ENCODE data around the gene ATP5IF1.

The ATP5IF1 gene

DNA sequence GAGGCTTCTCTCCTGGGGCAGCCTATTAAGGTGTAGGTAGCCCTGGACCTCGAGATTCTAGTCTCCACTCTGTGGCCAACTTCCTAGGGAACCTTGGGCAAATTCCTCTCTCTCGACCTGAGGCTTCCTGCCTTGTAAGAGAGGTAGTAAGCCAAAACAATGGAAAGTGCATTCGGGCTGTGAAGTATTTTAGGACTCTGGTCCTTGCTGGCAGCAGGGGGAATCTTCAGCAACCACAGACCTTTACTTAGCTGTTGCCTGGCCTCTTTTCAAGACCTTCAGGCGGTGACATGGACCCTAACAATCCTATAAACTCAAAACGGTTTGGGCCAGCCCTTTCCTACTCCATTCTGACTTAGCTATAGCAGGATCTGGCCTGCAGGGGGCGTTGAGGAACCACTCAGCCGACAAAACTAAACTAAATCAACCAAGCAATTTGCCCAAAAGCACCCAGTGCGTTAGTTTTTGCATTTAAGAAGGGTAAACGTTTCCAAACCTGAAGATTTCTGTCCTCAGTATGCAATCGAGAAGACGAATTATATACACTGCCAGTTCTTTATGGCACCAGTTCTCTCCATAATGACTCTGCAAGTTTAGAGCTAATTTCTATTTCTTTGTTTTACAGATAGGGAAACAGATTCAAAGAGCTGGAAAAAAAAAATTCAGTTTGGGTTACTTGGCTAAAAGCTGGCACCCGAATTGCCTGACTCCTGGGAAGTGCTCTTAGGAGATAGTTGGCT is 12.5 kb downstream of the ATP5IF1 start:
- peak overlapping the region; percentile 84 for H3K27ac ChIP-seq (ENCODE audit: low read depth, low read length)
- H3K36me3 ChIP-seq (ENCODE audit: control insufficient read depth in 5 of 5, insufficient read depth in 5 of 5, low read length in 5 of 5): no peaks in the 10 kb centered on the region
- H3K9me3 ChIP-seq (ENCODE audit: control insufficient read depth in 5 of 5, low read length in 5 of 5): no peaks in the 10 kb centered on the region
- peaks cover 7 to 47% (median 40%) of the 10 kb centered on the region in 5 donors for H3K4me1 ChIP-seq (ENCODE audit: control insufficient read depth in 5 of 5, insufficient read depth in 5 of 5, low read length in 5 of 5)
- no peaks in the 10 kb centered on the region for H3K27me3 ChIP-seq (ENCODE audit: control insufficient read depth in 5 of 5, insufficient read depth in 4 of 5, low read length in 5 of 5)
- H3K9ac ChIP-seq (ENCODE audit: low read length in 5 of 5): peak overlapping the region; percentile 21 to 53 (median 42)
- H3K4me3 ChIP-seq (ENCODE audit: low read depth in 1 of 5, low read length in 5 of 5): peak overlapping the region in 2 of 5 donors; percentile 23 to 44

DNA sequence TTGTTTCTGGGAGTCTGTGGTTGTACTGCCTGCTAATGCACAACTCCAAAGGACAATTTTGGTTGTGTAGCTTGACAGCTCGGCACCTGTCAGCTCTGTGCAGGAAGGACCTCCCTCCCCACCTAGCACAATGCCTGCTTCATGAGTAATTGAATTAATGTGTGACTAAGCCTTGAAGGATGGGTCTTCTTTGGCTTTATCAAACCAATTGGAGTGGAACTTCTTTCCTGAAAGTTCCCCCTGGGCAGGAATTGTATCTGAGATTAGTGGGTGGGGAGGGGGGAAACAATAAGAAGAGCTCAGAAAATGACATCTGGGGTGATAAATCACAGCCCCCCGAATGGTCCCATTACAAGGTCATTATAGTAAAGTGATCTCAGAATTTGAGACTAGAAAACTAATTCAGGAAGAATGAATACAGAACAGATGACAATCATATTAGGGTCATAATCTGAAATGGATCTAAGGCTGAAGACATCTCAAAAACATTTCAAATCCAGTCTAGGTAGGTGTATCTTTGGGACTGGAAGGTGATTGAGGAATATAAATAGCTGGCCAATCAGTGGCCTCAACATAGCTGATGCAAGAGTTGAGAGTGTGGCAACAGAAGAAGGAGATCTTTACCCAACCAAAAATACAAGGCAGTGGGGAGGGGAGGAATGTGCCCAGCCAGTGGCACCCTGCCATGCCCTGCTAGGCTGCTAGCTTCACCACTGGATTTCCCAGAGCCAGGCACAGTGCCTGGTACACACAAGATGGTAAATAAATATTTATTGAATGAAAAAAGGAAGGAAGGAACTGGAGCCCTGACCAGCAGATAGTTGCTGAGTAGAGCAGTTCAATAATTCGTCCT is 13.3 kb downstream of the ATP5IF1 start:
- peak overlapping the region in 4 of 5 donors; percentile 9 to 53 (median 32) for H3K9ac ChIP-seq (ENCODE audit: low read length in 5 of 5)
- no peaks in the 10 kb centered on the region for H3K27me3 ChIP-seq (ENCODE audit: control insufficient read depth in 5 of 5, insufficient read depth in 4 of 5, low read length in 5 of 5)
- no peaks in the 10 kb centered on the region for H3K9me3 ChIP-seq (ENCODE audit: control insufficient read depth in 5 of 5, low read length in 5 of 5)
- H3K4me1 ChIP-seq (ENCODE audit: control insufficient read depth in 5 of 5, insufficient read depth in 5 of 5, low read length in 5 of 5): peaks cover 7 to 47% (median 40%) of the 10 kb centered on the region in 5 donors
- H3K36me3 ChIP-seq (ENCODE audit: control insufficient read depth in 5 of 5, insufficient read depth in 5 of 5, low read length in 5 of 5): no peaks in the 10 kb centered on the region
- peak overlapping the region; percentile 84 for H3K27ac ChIP-seq (ENCODE audit: low read depth, low read length)
- H3K4me3 ChIP-seq (ENCODE audit: low read depth in 1 of 5, low read length in 5 of 5): peak overlapping the region in 1 of 5 donors; percentile 44

DNA sequence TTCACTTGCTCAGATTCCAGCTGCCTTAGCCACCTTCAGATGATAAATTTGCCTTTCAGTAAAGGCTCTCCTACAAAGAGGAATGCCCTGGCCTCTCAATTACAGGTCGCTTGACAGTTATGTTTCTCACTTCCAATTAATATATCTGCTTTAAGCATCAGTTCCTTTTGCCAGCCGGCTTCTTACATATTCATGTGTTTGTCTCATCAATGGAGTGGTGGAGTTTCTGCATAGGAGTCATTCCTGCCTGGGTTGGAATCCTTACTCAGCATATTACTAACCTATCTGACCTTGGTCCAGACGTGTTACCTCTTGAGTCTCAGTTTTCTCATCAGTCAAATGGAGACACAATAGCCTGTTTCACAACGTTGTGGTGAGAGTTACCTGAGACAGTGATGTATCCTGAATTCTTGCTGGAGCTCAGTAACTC is 14.0 kb downstream of the ATP5IF1 start:
- peak overlapping the region; percentile 84 for H3K27ac ChIP-seq (ENCODE audit: low read depth, low read length)
- peaks cover 7 to 47% (median 40%) of the 10 kb centered on the region in 5 donors for H3K4me1 ChIP-seq (ENCODE audit: control insufficient read depth in 5 of 5, insufficient read depth in 5 of 5, low read length in 5 of 5)
- no peaks in the 10 kb centered on the region for H3K36me3 ChIP-seq (ENCODE audit: control insufficient read depth in 5 of 5, insufficient read depth in 5 of 5, low read length in 5 of 5)
- H3K27me3 ChIP-seq (ENCODE audit: control insufficient read depth in 5 of 5, insufficient read depth in 4 of 5, low read length in 5 of 5): no peaks in the 10 kb centered on the region
- peak overlapping the region in 1 of 5 donors; percentile 9 for H3K9ac ChIP-seq (ENCODE audit: low read length in 5 of 5)
- no peaks in the 10 kb centered on the region for H3K9me3 ChIP-seq (ENCODE audit: control insufficient read depth in 5 of 5, low read length in 5 of 5)
- no peak overlapping the region for H3K4me3 ChIP-seq (ENCODE audit: low read depth in 1 of 5, low read length in 5 of 5)

DNA sequence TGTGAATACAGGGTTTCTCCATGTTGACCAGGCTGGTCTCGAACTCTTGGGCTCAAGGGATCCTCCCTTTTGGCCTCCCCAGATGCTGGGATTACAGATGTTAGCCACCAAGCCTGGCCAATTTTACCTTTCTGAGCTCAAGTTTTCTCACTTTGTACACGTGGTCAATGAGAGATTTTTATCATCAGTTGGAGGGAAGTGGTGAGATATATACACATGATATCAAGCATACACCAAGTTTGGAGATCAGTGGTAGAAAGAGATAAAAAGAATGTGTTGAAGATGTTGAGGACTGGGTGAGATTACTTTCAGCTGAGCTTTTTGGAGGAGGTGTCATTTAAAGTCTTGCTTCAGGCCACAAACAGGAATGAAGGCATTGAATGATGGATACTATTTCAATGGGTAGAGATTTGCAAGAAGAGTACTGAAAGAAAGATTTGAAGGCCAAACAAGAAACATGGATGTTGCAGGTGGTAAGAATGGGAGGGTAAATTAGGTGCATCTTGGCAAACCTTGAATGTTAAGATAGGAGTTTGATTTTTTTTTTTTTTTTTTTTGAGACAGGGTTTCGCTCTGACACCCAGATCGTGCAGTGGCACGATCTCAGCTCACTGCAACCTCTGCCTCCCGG is 20.4 kb downstream of the ATP5IF1 start:
- no peak overlapping the region for H3K27ac ChIP-seq (ENCODE audit: low read depth, low read length)
- no peak overlapping the region for H3K4me3 ChIP-seq (ENCODE audit: low read depth in 1 of 5, low read length in 5 of 5)
- peaks cover 3 to 23% (median 18%) of the 10 kb centered on the region in 5 donors for H3K4me1 ChIP-seq (ENCODE audit: control insufficient read depth in 5 of 5, insufficient read depth in 5 of 5, low read length in 5 of 5)
- H3K27me3 ChIP-seq (ENCODE audit: control insufficient read depth in 5 of 5, insufficient read depth in 4 of 5, low read length in 5 of 5): no peaks in the 10 kb centered on the region
- H3K36me3 ChIP-seq (ENCODE audit: control insufficient read depth in 5 of 5, insufficient read depth in 5 of 5, low read length in 5 of 5): no peaks in the 10 kb centered on the region
- no peaks in the 10 kb centered on the region for H3K9me3 ChIP-seq (ENCODE audit: control insufficient read depth in 5 of 5, low read length in 5 of 5)
- H3K9ac ChIP-seq (ENCODE audit: low read length in 5 of 5): no peak overlapping the region

DNA sequence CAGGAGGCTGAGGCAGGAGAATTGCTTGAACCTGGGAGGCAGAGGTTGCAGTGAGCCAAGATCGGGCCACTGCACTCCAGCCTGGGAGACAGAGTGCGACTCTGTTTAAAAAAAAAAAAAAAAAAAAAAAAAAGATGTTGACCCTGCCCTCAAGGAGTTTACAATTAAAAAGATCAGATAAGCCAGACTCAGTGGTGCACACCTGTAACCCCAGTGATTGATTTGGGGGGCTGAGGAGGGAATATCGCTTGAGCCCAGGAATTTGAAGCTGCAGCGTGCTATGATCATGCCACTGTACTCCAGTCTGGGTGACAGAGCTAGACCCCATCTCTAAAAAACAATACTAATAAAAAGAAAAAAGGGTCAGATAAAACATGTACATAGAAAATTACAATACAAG is 21.8 kb downstream of the ATP5IF1 start:
- no peaks in the 10 kb centered on the region for H3K9me3 ChIP-seq (ENCODE audit: control insufficient read depth in 5 of 5, low read length in 5 of 5)
- H3K27me3 ChIP-seq (ENCODE audit: control insufficient read depth in 5 of 5, insufficient read depth in 4 of 5, low read length in 5 of 5): no peaks in the 10 kb centered on the region
- H3K4me3 ChIP-seq (ENCODE audit: low read depth in 1 of 5, low read length in 5 of 5): no peak overlapping the region
- H3K36me3 ChIP-seq (ENCODE audit: control insufficient read depth in 5 of 5, insufficient read depth in 5 of 5, low read length in 5 of 5): no peaks in the 10 kb centered on the region
- H3K9ac ChIP-seq (ENCODE audit: low read length in 5 of 5): no peak overlapping the region
- H3K4me1 ChIP-seq (ENCODE audit: control insufficient read depth in 5 of 5, insufficient read depth in 5 of 5, low read length in 5 of 5): peaks cover 3 to 28% (median 28%) of the 10 kb centered on the region in 5 donors
- no peak overlapping the region for H3K27ac ChIP-seq (ENCODE audit: low read depth, low read length)

DNA sequence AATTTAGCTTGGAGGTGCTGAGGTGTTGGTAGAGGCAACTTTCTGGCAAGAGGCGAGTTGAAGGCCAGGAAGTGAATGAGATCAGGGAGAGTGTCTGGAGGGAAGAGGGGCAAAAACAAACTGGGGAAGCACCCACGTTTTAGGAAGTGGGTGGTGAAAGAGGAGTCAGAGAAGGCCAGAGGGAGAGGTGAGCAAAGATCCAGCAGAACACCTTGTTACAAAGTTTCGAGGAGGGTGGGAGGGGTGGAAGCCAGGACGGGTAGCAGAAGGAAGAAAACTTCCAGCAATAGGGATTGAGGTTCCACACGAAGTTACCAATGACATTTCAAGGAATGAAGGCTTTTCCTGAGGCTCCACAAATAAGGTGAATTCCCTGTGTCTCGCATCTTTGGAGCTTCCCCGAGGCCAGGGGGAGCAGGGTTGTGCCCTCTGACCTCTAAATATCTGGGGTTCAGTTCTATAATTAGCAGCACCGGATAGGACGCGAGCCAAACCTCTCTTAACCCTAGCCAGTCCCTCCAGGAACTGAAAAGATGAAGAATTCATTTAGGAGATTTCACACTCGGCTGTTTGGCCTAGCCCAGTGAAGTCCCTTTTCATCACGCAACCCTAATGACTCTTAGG is 22.8 kb downstream of the ATP5IF1 start:
- no peaks in the 10 kb centered on the region for H3K9me3 ChIP-seq (ENCODE audit: control insufficient read depth in 5 of 5, low read length in 5 of 5)
- peak overlapping the region in 4 of 5 donors; percentile 29 to 76 (median 50) for H3K9ac ChIP-seq (ENCODE audit: low read length in 5 of 5)
- peak overlapping the region; percentile 57 for H3K27ac ChIP-seq (ENCODE audit: low read depth, low read length)
- no peaks in the 10 kb centered on the region for H3K36me3 ChIP-seq (ENCODE audit: control insufficient read depth in 5 of 5, insufficient read depth in 5 of 5, low read length in 5 of 5)
- no peaks in the 10 kb centered on the region for H3K27me3 ChIP-seq (ENCODE audit: control insufficient read depth in 5 of 5, insufficient read depth in 4 of 5, low read length in 5 of 5)
- peaks cover 6 to 38% (median 36%) of the 10 kb centered on the region in 5 donors for H3K4me1 ChIP-seq (ENCODE audit: control insufficient read depth in 5 of 5, insufficient read depth in 5 of 5, low read length in 5 of 5)
- H3K4me3 ChIP-seq (ENCODE audit: low read depth in 1 of 5, low read length in 5 of 5): peak overlapping the region; percentile 2 to 96 (median 53)

DNA sequence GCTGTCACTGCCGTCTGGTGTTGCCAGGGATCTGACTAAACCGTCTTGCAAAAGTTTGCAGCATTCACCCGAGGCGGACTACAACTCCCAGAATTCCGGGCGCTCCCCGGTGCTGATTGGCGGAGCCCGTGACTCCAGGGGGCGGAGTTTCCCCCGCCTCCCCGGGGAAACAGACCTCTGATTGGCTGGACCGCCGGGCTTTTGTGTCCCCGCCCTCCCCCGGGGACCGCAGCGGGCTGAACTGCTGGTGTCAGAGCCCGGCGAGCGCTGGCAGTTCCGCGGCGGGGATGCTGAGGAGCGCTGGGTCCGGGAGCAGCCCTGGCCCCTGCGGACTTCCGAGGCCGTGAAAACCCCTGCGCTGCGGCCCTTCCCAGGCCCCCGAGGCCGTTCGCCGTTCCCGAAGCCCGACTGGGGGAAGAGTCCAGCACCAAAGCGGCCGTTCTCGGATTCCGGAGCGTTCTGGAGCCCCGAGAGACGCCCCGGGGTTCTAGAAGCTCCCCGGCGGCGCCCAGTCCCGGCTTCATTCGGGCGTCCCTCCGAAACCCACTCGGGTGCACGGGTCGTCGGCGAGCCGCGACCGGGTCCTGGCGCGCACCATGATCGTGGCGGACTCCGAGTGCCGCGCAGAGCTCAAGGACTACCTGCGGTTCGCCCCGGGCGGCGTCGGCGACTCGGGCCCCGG is 23.5 kb downstream of the ATP5IF1 start, which contains the start of gene SESN2:
TSS of gene SESN2 (plus strand) at position 267 of the 682 bp plus-strand sequence. CDS start at position 597, 330 bp downstream.
- no peaks in the 10 kb centered on the region for H3K36me3 ChIP-seq (ENCODE audit: control insufficient read depth in 5 of 5, insufficient read depth in 5 of 5, low read length in 5 of 5)
- H3K9ac ChIP-seq (ENCODE audit: low read length in 5 of 5): peak within 1 kb of the TSS in 4 of 5 donors; percentile 86 to 93 (median 88)
- H3K4me1 ChIP-seq (ENCODE audit: control insufficient read depth in 5 of 5, insufficient read depth in 5 of 5, low read length in 5 of 5): peaks cover 6 to 44% (median 36%) of the 10 kb centered on the region in 5 donors
- H3K9me3 ChIP-seq (ENCODE audit: control insufficient read depth in 5 of 5, low read length in 5 of 5): no peaks in the 10 kb centered on the region
- peak within 1 kb of the TSS; percentile 83 for H3K27ac ChIP-seq (ENCODE audit: low read depth, low read length)
- no peaks in the 10 kb centered on the region for H3K27me3 ChIP-seq (ENCODE audit: control insufficient read depth in 5 of 5, insufficient read depth in 4 of 5, low read length in 5 of 5)
- H3K4me3 ChIP-seq (ENCODE audit: low read depth in 1 of 5, low read length in 5 of 5): peak within 1 kb of the TSS; percentile 53 to 96 (median 92)

DNA sequence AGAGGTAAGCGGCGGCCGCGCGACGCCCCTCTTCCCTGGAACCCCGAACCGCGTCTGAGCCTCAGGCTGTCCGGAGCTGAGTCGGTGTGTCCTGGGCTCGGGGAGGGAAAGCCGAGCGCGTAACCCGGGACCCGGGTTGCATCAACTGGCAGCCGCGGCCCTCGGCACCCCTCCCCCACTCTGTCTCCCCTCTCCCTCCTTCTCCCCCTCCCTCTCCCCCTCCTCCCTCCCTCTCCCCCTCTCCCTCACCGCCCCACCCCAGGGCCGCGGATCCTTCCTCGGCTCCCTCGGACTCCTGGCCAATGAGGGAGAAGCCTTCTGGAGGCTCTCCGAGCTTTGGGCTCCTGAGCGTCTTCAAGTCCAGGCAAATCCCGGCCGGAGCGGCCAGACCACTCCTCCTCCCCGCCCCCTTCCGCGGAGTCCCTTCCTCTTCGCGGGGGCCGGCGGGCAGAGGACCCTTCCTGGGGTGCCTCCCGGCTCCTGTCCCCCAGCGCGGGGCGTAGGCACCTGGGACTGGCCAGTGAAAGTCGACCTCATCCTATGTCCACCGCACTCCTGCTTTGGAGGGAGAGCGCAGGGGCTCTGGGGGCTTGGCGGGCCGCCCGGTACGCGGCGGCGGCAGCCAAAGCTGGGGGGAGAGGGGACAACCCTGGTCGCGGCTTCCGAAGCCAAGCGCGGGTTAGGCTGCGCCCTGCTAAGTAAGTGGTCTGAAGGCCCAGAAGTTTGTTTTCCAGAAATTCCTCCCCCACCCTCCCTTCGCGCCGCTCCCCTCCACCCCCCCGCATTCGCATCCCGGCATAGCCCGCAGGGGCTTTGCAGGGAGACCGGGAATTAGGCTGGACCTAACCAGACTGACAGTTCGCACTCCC is 24.2 kb downstream of the ATP5IF1 start:
- H3K4me3 ChIP-seq (ENCODE audit: low read depth in 1 of 5, low read length in 5 of 5): peak overlapping the region; percentile 79 to 96 (median 92)
- H3K9ac ChIP-seq (ENCODE audit: low read length in 5 of 5): peak overlapping the region in 4 of 5 donors; percentile 86 to 93 (median 88)
- no peaks in the 10 kb centered on the region for H3K36me3 ChIP-seq (ENCODE audit: control insufficient read depth in 5 of 5, insufficient read depth in 5 of 5, low read length in 5 of 5)

More for the DNA sequence above, 24.2 kb downstream of the ATP5IF1 start:
- Histone ChIP-seq H3K4me1 (ENCODE audit: control insufficient read depth in 5 of 5, insufficient read depth in 5 of 5, low read length in 5 of 5) (peaks cover 6 to 52% (median 42%) of the 10 kb centered on the region in 5 donors), H3K27ac (ENCODE audit: low read depth, low read length) (peak overlapping the region; percentile 83), H3K9me3 (ENCODE audit: control insufficient read depth in 5 of 5, low read length in 5 of 5) (no peaks in the 10 kb centered on the region), H3K27me3 (ENCODE audit: control insufficient read depth in 5 of 5, insufficient read depth in 4 of 5, low read length in 5 of 5) (no peaks in the 10 kb centered on the region)

Data from subcutaneous abdominal adipose tissue (tissue), 5 donors.